ENCODE measurements around the gene TRPM8.

DNA sequence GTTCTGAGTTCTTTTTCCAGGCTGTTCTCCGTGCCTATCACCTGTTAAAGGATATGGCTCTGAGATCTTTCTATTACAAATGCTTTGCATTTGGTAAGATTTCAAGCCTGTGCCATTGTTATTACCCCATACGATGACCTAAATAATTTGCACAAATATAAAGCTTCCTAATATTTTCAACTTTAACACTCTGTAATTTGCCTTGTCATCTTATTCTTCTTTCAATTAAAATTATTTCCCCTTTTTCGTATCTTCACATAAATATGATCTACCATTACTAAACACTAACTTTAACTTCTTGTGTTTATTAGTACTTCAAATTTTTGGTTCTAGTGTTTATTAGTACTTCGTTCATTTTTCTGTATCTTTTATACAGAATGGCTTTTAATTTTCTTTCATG lies 45.7 kb upstream of the TRPM8 start:
- no peak for TF ChIP-seq CTCF (IDR thresholded peaks at IDR 0.05; ENCODE audit: poor library complexity)
- TF ChIP-seq EZH2 (IDR thresholded peaks at IDR 0.05; ENCODE audit: borderline replicate concordance): no peak
